SK-N-SH (cell line): ENCODE measurements around the gene NLRC4.
"Not testable (repeated sequence)": the region's sequence is repeated elsewhere in the genome, so short reads cannot be mapped to it uniquely, and the experiment has no call there.

Source experiments
- FOXM1 ChIP-seq: IDR thresholded peaks from 2 replicates; pipeline ENCODE4 v1.4.0; 2012; ENCODE audit warnings: low read depth, mild to moderate bottlenecking
- GABPA ChIP-seq: IDR thresholded peaks from 2 replicates; pipeline ENCODE4 v1.4.0; 2012; ENCODE audit warnings: low read depth, mild to moderate bottlenecking
- MAX ChIP-seq: IDR thresholded peaks from 2 replicates; pipeline ENCODE4 v1.4.0; 2012; ENCODE audit warnings: low read depth
- RAD21 ChIP-seq: IDR thresholded peaks from 2 replicates; pipeline ENCODE4 v1.6.1; 2012; ENCODE audit warnings: mild to moderate bottlenecking, low read length
- YY1 ChIP-seq: IDR thresholded peaks from 2 replicates; pipeline ENCODE4 v1.4.0; 2012; ENCODE audit warnings: low read depth, mild to moderate bottlenecking
- TF ChIP-seq, protein P1 (sequence below): fragments of 200-600 bp; sonication (generic); IDR thresholded peaks from 2 replicates; pipeline ENCODE4 v1.6.1; 2017; ENCODE audit warnings: antibody characterized with exemption, mild to moderate bottlenecking, moderate library complexity

GRCh38 chr2:32203428-32203827 is 61.3 kb downstream of the NLRC4 start:
- not testable (repeated sequence) for TF ChIP-seq GABPA, YY1, MAX, RAD21, FOXM1
- TF ChIP-seq, protein P1, sequence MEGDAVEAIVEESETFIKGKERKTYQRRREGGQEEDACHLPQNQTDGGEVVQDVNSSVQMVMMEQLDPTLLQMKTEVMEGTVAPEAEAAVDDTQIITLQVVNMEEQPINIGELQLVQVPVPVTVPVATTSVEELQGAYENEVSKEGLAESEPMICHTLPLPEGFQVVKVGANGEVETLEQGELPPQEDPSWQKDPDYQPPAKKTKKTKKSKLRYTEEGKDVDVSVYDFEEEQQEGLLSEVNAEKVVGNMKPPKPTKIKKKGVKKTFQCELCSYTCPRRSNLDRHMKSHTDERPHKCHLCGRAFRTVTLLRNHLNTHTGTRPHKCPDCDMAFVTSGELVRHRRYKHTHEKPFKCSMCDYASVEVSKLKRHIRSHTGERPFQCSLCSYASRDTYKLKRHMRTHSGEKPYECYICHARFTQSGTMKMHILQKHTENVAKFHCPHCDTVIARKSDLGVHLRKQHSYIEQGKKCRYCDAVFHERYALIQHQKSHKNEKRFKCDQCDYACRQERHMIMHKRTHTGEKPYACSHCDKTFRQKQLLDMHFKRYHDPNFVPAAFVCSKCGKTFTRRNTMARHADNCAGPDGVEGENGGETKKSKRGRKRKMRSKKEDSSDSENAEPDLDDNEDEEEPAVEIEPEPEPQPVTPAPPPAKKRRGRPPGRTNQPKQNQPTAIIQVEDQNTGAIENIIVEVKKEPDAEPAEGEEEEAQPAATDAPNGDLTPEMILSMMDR, result not testable (repeated sequence)
